ENCODE data around the gene KRTAP10-9. TPM values are rescaled to one million over a fixed set of nuclear protein-coding genes. Genes with fewer than 3 reads are reported as not detected.
"Not testable (repeated sequence)": the region's sequence is repeated elsewhere in the genome, so short reads cannot be mapped to it uniquely, and the experiment has no call there.

The KRTAP10-9 gene
- total RNA-seq, 1 experiment from 2014 or later, result not detected

GRCh38 chr21:44595524-44595923 is 31.4 kb upstream of the KRTAP10-9 start:
- no peak for DNase-seq (ENCODE audit: low read depth)

- peak; percentile 42 for DNase-seq (ENCODE audit: low read depth)
These were observed 30.7 kb upstream of the KRTAP10-9 start for GRCh38 chr21:44596068-44596725.

GRCh38 chr21:44598061-44598460 is 28.8 kb upstream of the KRTAP10-9 start:
- DNase-seq (ENCODE audit: low read depth), result no peak

GRCh38 chr21:44599264-44600029 is 27.4 kb upstream of the KRTAP10-9 start:
- no peak for DNase-seq (ENCODE audit: low read depth)

GRCh38 chr21:44600118-44600978 is 26.5 kb upstream of the KRTAP10-9 start, which contains the start of gene KRTAP10-7:
KRTAP10-7 (plus strand) TSS chr21:44600597; CDS start chr21:44600622, 25 bp downstream.
- DNase-seq (ENCODE audit: low read depth), result not testable (repeated sequence)

GRCh38 chr21:44601091-44601490 is 25.8 kb upstream of the KRTAP10-9 start:
- DNase-seq (ENCODE audit: low read depth), result peak; percentile 51

- no peak for DNase-seq (ENCODE audit: low read depth)
These were observed 25.1 kb upstream of the KRTAP10-9 start for GRCh38 chr21:44601596-44602462.

- DNase-seq (ENCODE audit: low read depth), result no peak
These were observed 24.4 kb upstream of the KRTAP10-9 start for GRCh38 chr21:44602463-44602850.

GRCh38 chr21:44603109-44603875 is 23.6 kb upstream of the KRTAP10-9 start:
- DNase-seq (ENCODE audit: low read depth), result no peak

- no peak for DNase-seq (ENCODE audit: low read depth)
These were observed 23.0 kb upstream of the KRTAP10-9 start for GRCh38 chr21:44603911-44604310.

- no peak for DNase-seq (ENCODE audit: low read depth)
These were observed 20.4 kb upstream of the KRTAP10-9 start for GRCh38 chr21:44606495-44606894.

GRCh38 chr21:44609193-44609592 is 17.7 kb upstream of the KRTAP10-9 start:
- DNase-seq (ENCODE audit: low read depth), result no peak

GRCh38 chr21:44610157-44610843 is 16.6 kb upstream of the KRTAP10-9 start:
- not testable (repeated sequence) for DNase-seq (ENCODE audit: low read depth)

GRCh38 chr21:44611551-44611950 is 15.3 kb upstream of the KRTAP10-9 start:
- no peak for DNase-seq (ENCODE audit: low read depth)

GRCh38 chr21:44612029-44612486 is 14.8 kb upstream of the KRTAP10-9 start, which contains the start of gene KRTAP10-8:
KRTAP10-8 (plus strand) TSS chr21:44612079; CDS start chr21:44612101, 22 bp downstream.
- no peak for DNase-seq (ENCODE audit: low read depth)

GRCh38 chr21:44612669-44613229 is 14.1 kb upstream of the KRTAP10-9 start:
- no peak for DNase-seq (ENCODE audit: low read depth)

- DNase-seq (ENCODE audit: low read depth), result no peak
These were observed 13.3 kb upstream of the KRTAP10-9 start for GRCh38 chr21:44613386-44614155.

- DNase-seq (ENCODE audit: low read depth), result no peak
These were observed 12.7 kb upstream of the KRTAP10-9 start for GRCh38 chr21:44614161-44614631.
